SK-N-SH (cell line): ENCODE measurements around the gene INSYN2B.

Experiments used
- CHD2 ChIP-seq: fragments of 150-350 bp; IDR thresholded peaks from 2 replicates; pipeline ENCODE4 v1.6.1; 2018; ENCODE audit warnings: low read length; ENCODE audit not compliant: partially characterized antibody
- CTCF ChIP-seq: fragments of 200-600 bp; sonication (generic); IDR thresholded peaks from 2 replicates; pipeline ENCODE4 v1.6.1; 2017; ENCODE audit warnings: antibody characterized with exemption, mild to moderate bottlenecking, moderate library complexity
- EP300 ChIP-seq, 2 experiments: IDR thresholded peaks; 2 replicates each; pipeline versions ENCODE4 v1.4.0 to v1.6.1; 2012; ENCODE audit warnings: borderline replicate concordance in 1 of 2, low read depth in 1 of 2, low read length in 1 of 2
- JUND ChIP-seq: IDR thresholded peaks from 2 replicates; pipeline ENCODE4 v1.4.0; 2012
- MXI1 ChIP-seq: IDR thresholded peaks from 2 replicates; pipeline ENCODE4 v1.6.1; 2012; ENCODE audit warnings: mild to moderate bottlenecking, low read depth, low read length, improper control_type of control experiment
- NFIC ChIP-seq: IDR thresholded peaks from 2 replicates; pipeline ENCODE4 v1.4.0; 2012; ENCODE audit warnings: borderline replicate concordance
- RCOR1 ChIP-seq: fragments of 150-350 bp; IDR thresholded peaks from 2 replicates; pipeline ENCODE4 v1.6.1; 2017; ENCODE audit warnings: antibody characterized with exemption, low read length
- TEAD4 ChIP-seq: IDR thresholded peaks from 2 replicates; pipeline ENCODE4 v1.4.0; 2012; ENCODE audit warnings: mild to moderate bottlenecking, borderline replicate concordance; ENCODE audit not compliant: insufficient read depth
- USF2 ChIP-seq: fragments of 150-350 bp; IDR thresholded peaks from 2 replicates; pipeline ENCODE4 v1.6.1; 2017; ENCODE audit warnings: antibody characterized with exemption, low read length, low read depth, borderline replicate concordance
- YY1 ChIP-seq: IDR thresholded peaks from 2 replicates; pipeline ENCODE4 v1.4.0; 2012; ENCODE audit warnings: low read depth, mild to moderate bottlenecking
- TF ChIP-seq, protein P1 (sequence below): fragments of 150-350 bp; IDR thresholded peaks from 2 replicates; pipeline ENCODE4 v1.6.1; 2016; ENCODE audit warnings: mild to moderate bottlenecking, low read depth, low read length
- TF ChIP-seq, protein P2 (sequence below): IDR thresholded peaks from 2 replicates; pipeline ENCODE4 v1.6.1; 2012; ENCODE audit warnings: mild to moderate bottlenecking, low read depth, low read length, moderate library complexity

GRCh38 chr5:169943026-169943425 is 37.3 kb downstream of the INSYN2B start:
- TF ChIP-seq RCOR1 (no peak), YY1 (no peak), CHD2 (no peak), JUND (no peak), NFIC (no peak), CTCF (no peak), USF2 (no peak), MXI1 (no peak), EP300 (IDR thresholded peaks at IDR 0.05; ENCODE audit: borderline replicate concordance in 1 of 2, low read depth in 1 of 2, low read length in 1 of 2) (no peak), TEAD4 (no peak)
- TF ChIP-seq, protein P1, sequence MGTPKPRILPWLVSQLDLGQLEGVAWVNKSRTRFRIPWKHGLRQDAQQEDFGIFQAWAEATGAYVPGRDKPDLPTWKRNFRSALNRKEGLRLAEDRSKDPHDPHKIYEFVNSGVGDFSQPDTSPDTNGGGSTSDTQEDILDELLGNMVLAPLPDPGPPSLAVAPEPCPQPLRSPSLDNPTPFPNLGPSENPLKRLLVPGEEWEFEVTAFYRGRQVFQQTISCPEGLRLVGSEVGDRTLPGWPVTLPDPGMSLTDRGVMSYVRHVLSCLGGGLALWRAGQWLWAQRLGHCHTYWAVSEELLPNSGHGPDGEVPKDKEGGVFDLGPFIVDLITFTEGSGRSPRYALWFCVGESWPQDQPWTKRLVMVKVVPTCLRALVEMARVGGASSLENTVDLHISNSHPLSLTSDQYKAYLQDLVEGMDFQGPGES: no peak
- TF ChIP-seq, protein P2, sequence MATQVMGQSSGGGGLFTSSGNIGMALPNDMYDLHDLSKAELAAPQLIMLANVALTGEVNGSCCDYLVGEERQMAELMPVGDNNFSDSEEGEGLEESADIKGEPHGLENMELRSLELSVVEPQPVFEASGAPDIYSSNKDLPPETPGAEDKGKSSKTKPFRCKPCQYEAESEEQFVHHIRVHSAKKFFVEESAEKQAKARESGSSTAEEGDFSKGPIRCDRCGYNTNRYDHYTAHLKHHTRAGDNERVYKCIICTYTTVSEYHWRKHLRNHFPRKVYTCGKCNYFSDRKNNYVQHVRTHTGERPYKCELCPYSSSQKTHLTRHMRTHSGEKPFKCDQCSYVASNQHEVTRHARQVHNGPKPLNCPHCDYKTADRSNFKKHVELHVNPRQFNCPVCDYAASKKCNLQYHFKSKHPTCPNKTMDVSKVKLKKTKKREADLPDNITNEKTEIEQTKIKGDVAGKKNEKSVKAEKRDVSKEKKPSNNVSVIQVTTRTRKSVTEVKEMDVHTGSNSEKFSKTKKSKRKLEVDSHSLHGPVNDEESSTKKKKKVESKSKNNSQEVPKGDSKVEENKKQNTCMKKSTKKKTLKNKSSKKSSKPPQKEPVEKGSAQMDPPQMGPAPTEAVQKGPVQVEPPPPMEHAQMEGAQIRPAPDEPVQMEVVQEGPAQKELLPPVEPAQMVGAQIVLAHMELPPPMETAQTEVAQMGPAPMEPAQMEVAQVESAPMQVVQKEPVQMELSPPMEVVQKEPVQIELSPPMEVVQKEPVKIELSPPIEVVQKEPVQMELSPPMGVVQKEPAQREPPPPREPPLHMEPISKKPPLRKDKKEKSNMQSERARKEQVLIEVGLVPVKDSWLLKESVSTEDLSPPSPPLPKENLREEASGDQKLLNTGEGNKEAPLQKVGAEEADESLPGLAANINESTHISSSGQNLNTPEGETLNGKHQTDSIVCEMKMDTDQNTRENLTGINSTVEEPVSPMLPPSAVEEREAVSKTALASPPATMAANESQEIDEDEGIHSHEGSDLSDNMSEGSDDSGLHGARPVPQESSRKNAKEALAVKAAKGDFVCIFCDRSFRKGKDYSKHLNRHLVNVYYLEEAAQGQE: no peak
